ENCODE data around the gene MRFAP1. TPM values are rescaled to one million over a fixed set of nuclear protein-coding genes. Genes with fewer than 3 reads are reported as not detected.

MRFAP1 gene
- total RNA-seq, 2 donors from 2014 or later: 131 to 243 TPM

DNA sequence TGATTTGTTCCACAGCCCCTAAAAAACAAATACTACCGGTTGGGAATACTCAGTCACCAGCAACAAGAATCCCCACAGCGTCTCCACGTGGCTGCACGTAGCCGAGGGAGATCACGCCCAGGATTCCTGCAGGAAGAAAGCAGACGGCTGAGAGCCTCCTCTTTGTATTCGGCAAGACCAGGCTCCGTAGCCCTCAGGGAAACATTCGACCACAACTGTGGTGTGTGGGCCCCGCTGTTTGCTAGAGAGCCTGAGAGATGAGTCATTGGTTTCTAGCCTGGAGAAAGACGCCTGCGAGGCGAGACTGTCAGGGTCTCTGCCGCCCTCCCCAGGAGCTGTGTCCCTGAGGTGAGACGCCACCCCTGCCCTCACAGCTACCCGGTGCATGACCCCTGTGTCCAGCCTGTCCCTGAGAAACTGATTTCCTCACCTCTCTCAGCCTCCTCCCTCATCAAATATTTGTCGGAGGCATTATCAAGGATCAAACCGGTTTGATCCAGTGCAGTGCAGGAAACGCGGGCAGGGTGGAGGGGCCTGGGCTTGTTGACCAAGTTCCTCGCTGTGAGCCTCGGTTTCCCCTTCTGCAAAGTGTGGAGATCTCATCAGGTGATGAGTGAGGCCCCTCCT lies 48.5 kb downstream of the MRFAP1 start:
- H3K9me3 ChIP-seq: no peaks in the 10 kb centered on the region
- H3K4me3 ChIP-seq: no peak overlapping the region
- H3K27ac ChIP-seq: no peak overlapping the region
- no peak for TF ChIP-seq CTCF (IDR thresholded peaks at IDR 0.05)
- H3K4me1 ChIP-seq (ENCODE audit: control insufficient read depth in 1 of 2, low read depth in 2 of 2): no peaks in the 10 kb centered on the region
- no peak for DNase-seq (ENCODE audit: low spot score)
- H3K27me3 ChIP-seq (replicated peaks; ENCODE audit: insufficient read depth): no peaks in the 10 kb centered on the region
- no peaks in the 10 kb centered on the region for H3K36me3 ChIP-seq
- no peak for ATAC-seq (ENCODE audit: insufficient number of reproducible peaks, low FRiP score, low read depth)

DNA sequence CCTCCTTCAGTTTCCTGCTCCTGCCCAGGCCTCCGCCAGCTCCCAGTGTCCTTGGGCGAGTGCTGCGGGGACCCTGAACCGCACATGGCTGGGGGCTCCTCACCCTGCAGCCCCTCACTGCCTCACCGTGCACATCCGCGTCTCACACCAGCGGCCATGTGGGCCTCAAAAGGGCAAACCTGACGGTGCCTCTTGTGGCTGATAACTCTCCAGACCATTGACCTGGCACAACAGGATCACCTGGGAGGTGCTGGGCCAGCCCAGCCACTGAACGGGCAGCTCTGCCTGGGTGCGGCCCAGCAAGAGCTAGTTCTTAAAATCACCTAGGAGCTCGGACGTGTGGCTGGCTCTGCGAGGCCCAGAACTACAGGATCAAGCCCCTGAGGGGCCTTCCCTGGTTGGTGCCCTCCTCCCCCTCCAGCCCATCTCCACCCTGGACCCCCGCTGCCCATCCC lies 49.0 kb downstream of the MRFAP1 start:
- Histone ChIP-seq H3K27ac (no peak overlapping the region), H3K9me3 (no peaks in the 10 kb centered on the region), H3K36me3 (no peaks in the 10 kb centered on the region), H3K4me1 (ENCODE audit: control insufficient read depth in 1 of 2, low read depth in 2 of 2) (no peaks in the 10 kb centered on the region), H3K27me3 (replicated peaks; ENCODE audit: insufficient read depth) (no peaks in the 10 kb centered on the region), H3K4me3 (no peak overlapping the region)
- no peak for ATAC-seq (ENCODE audit: insufficient number of reproducible peaks, low FRiP score, low read depth)
- TF ChIP-seq CTCF (IDR thresholded peaks at IDR 0.05): no peak
- no peak for DNase-seq (ENCODE audit: low spot score)

Other genes with a start within 250 kb of the MRFAP1 start
- under 1 TPM; 0.14 to 0.41 TPM for gene PPP2R2C, start 168.1 kb upstream of the MRFAP1 start, total RNA-seq
- gene MAN2B2, start 65.5 kb upstream of the MRFAP1 start, total RNA-seq: 10 to 100 TPM; 77.1 to 94.1 TPM
- gene S100P, start 53.2 kb downstream of the MRFAP1 start, total RNA-seq: 1 to 10 TPM in 1 of 2 donors, not detected in 1; 1.2 TPM
- 10 to 100 TPM; 47.1 to 62.6 TPM for gene MRFAP1L1, start 69.2 kb downstream of the MRFAP1 start, total RNA-seq
- gene BLOC1S4, start 75.5 kb downstream of the MRFAP1 start, total RNA-seq: 10 to 100 TPM; 18.1 to 27.4 TPM
- 10 to 100 TPM; 56.9 to 80.8 TPM for gene KIAA0232, start 142.0 kb downstream of the MRFAP1 start, total RNA-seq